ENCODE results near the gene CEBPG. TPM values are rescaled to one million over a fixed set of nuclear protein-coding genes. Genes with fewer than 3 reads are reported as not detected.

The CEBPG gene
- total and polyA plus RNA-seq, 2 donors: 16.8 to 21.0 TPM

GRCh38 chr19:33334271-33334670, 39.2 kb upstream of the CEBPG start:
- no peaks in the 10 kb centered on the region for H3K9me3 ChIP-seq (ENCODE audit: control insufficient read depth in 2 of 2, insufficient read depth in 1 of 2, low read length in 1 of 2)
- no peak overlapping the region for H3K4me3 ChIP-seq (ENCODE audit: low read length in 2 of 2)
- 97% methylated on average over 3 of the region's 3 CpGs for WGBS
- no peak overlapping the region for H3K27ac ChIP-seq (ENCODE audit: low read depth in 1 of 2, low read length in 1 of 2)
- DNase-seq (ENCODE audit: low read depth in 6 of 9, low spot score in 9 of 9): no peak
- no peaks in the 10 kb centered on the region for H3K36me3 ChIP-seq (ENCODE audit: control insufficient read depth in 2 of 2, insufficient read depth in 2 of 2, low read length in 1 of 2)
- H3K4me1 ChIP-seq (ENCODE audit: control insufficient read depth in 2 of 2, insufficient read depth in 2 of 2, low read length in 2 of 2): no peaks in the 10 kb centered on the region
- no peaks in the 10 kb centered on the region for H3K27me3 ChIP-seq (ENCODE audit: control insufficient read depth in 2 of 2, insufficient read depth in 1 of 2, low read length in 1 of 2)

GRCh38 chr19:33335446-33335845, 38.1 kb upstream of the CEBPG start:
- H3K9me3 ChIP-seq (ENCODE audit: control insufficient read depth in 2 of 2, insufficient read depth in 1 of 2, low read length in 1 of 2): no peaks in the 10 kb centered on the region
- no peak for DNase-seq (ENCODE audit: low read depth in 6 of 9, low spot score in 9 of 9)
- no peaks in the 10 kb centered on the region for H3K4me1 ChIP-seq (ENCODE audit: control insufficient read depth in 2 of 2, insufficient read depth in 2 of 2, low read length in 2 of 2)
- H3K27ac ChIP-seq (ENCODE audit: low read depth in 1 of 2, low read length in 1 of 2): no peak overlapping the region
- no peaks in the 10 kb centered on the region for H3K27me3 ChIP-seq (ENCODE audit: control insufficient read depth in 2 of 2, insufficient read depth in 1 of 2, low read length in 1 of 2)
- H3K36me3 ChIP-seq (ENCODE audit: control insufficient read depth in 2 of 2, insufficient read depth in 2 of 2, low read length in 1 of 2): no peaks in the 10 kb centered on the region
- H3K4me3 ChIP-seq (ENCODE audit: low read length in 2 of 2): no peak overlapping the region
- WGBS: 95% methylated on average over 5 of the region's 5 CpGs

- DNase-seq (ENCODE audit: low read depth in 6 of 9, low spot score in 9 of 9): no peak
- Histone ChIP-seq H3K4me1 (ENCODE audit: control insufficient read depth in 2 of 2, insufficient read depth in 2 of 2, low read length in 2 of 2) (no peaks in the 10 kb centered on the region), H3K27ac (ENCODE audit: low read depth in 1 of 2, low read length in 1 of 2) (no peak overlapping the region), H3K4me3 (ENCODE audit: low read length in 2 of 2) (no peak overlapping the region), H3K27me3 (ENCODE audit: control insufficient read depth in 2 of 2, insufficient read depth in 1 of 2, low read length in 1 of 2) (no peaks in the 10 kb centered on the region), H3K9me3 (ENCODE audit: control insufficient read depth in 2 of 2, insufficient read depth in 1 of 2, low read length in 1 of 2) (no peaks in the 10 kb centered on the region), H3K36me3 (ENCODE audit: control insufficient read depth in 2 of 2, insufficient read depth in 2 of 2, low read length in 1 of 2) (no peaks in the 10 kb centered on the region)
- 73% methylated on average over 8 of the region's 8 CpGs for WGBS
Observed at GRCh38 chr19:33339016-33339984, 34.2 kb upstream of the CEBPG start.

- Histone ChIP-seq H3K4me3 (ENCODE audit: low read length in 2 of 2) (no peak overlapping the region), H3K9me3 (ENCODE audit: control insufficient read depth in 2 of 2, insufficient read depth in 1 of 2, low read length in 1 of 2) (no peaks in the 10 kb centered on the region), H3K27me3 (ENCODE audit: control insufficient read depth in 2 of 2, insufficient read depth in 1 of 2, low read length in 1 of 2) (no peaks in the 10 kb centered on the region), H3K36me3 (ENCODE audit: control insufficient read depth in 2 of 2, insufficient read depth in 2 of 2, low read length in 1 of 2) (no peaks in the 10 kb centered on the region), H3K4me1 (ENCODE audit: control insufficient read depth in 2 of 2, insufficient read depth in 2 of 2, low read length in 2 of 2) (no peaks in the 10 kb centered on the region), H3K27ac (ENCODE audit: low read depth in 1 of 2, low read length in 1 of 2) (no peak overlapping the region)
- DNase-seq (ENCODE audit: low read depth in 6 of 9, low spot score in 9 of 9): no peak
- 28% methylated on average over 2 of the region's 2 CpGs for WGBS
Observed at GRCh38 chr19:33340991-33341390, 32.5 kb upstream of the CEBPG start.

- DNase-seq (ENCODE audit: low read depth in 6 of 9, low spot score in 9 of 9): no peak
- Histone ChIP-seq H3K27me3 (ENCODE audit: control insufficient read depth in 2 of 2, insufficient read depth in 1 of 2, low read length in 1 of 2) (peaks cover 0 to 4% of the 10 kb centered on the region in 2 donors), H3K27ac (ENCODE audit: low read depth in 1 of 2, low read length in 1 of 2) (no peak overlapping the region), H3K36me3 (ENCODE audit: control insufficient read depth in 2 of 2, insufficient read depth in 2 of 2, low read length in 1 of 2) (no peaks in the 10 kb centered on the region), H3K9me3 (ENCODE audit: control insufficient read depth in 2 of 2, insufficient read depth in 1 of 2, low read length in 1 of 2) (no peaks in the 10 kb centered on the region), H3K4me3 (ENCODE audit: low read length in 2 of 2) (no peak overlapping the region), H3K4me1 (ENCODE audit: control insufficient read depth in 2 of 2, insufficient read depth in 2 of 2, low read length in 2 of 2) (no peaks in the 10 kb centered on the region)
- 98% methylated on average over 2 of the region's 2 CpGs for WGBS
Observed at GRCh38 chr19:33343301-33343700, 30.2 kb upstream of the CEBPG start.

- Histone ChIP-seq H3K9me3 (ENCODE audit: control insufficient read depth in 2 of 2, insufficient read depth in 1 of 2, low read length in 1 of 2) (no peaks in the 10 kb centered on the region), H3K27me3 (ENCODE audit: control insufficient read depth in 2 of 2, insufficient read depth in 1 of 2, low read length in 1 of 2) (peaks cover 0 to 4% of the 10 kb centered on the region in 2 donors), H3K36me3 (ENCODE audit: control insufficient read depth in 2 of 2, insufficient read depth in 2 of 2, low read length in 1 of 2) (no peaks in the 10 kb centered on the region), H3K4me1 (ENCODE audit: control insufficient read depth in 2 of 2, insufficient read depth in 2 of 2, low read length in 2 of 2) (no peaks in the 10 kb centered on the region), H3K4me3 (ENCODE audit: low read length in 2 of 2) (no peak overlapping the region), H3K27ac (ENCODE audit: low read depth in 1 of 2, low read length in 1 of 2) (no peak overlapping the region)
- WGBS: 53% methylated on average over 12 of the region's 12 CpGs
- no peak for DNase-seq (ENCODE audit: low read depth in 6 of 9, low spot score in 9 of 9)
Observed at GRCh38 chr19:33343859-33344572, 29.5 kb upstream of the CEBPG start.

- DNase-seq (ENCODE audit: low read depth in 6 of 9, low spot score in 9 of 9): no peak
- H3K4me3 ChIP-seq (ENCODE audit: low read length in 2 of 2): no peak overlapping the region
- no peaks in the 10 kb centered on the region for H3K4me1 ChIP-seq (ENCODE audit: control insufficient read depth in 2 of 2, insufficient read depth in 2 of 2, low read length in 2 of 2)
- 74% methylated on average over 4 of the region's 4 CpGs for WGBS
- no peaks in the 10 kb centered on the region for H3K36me3 ChIP-seq (ENCODE audit: control insufficient read depth in 2 of 2, insufficient read depth in 2 of 2, low read length in 1 of 2)
- peaks cover 0 to 4% of the 10 kb centered on the region in 2 donors for H3K27me3 ChIP-seq (ENCODE audit: control insufficient read depth in 2 of 2, insufficient read depth in 1 of 2, low read length in 1 of 2)
- H3K9me3 ChIP-seq (ENCODE audit: control insufficient read depth in 2 of 2, insufficient read depth in 1 of 2, low read length in 1 of 2): no peaks in the 10 kb centered on the region
- H3K27ac ChIP-seq (ENCODE audit: low read depth in 1 of 2, low read length in 1 of 2): no peak overlapping the region
Observed at GRCh38 chr19:33344573-33344925, 29.0 kb upstream of the CEBPG start.

- peaks cover 0 to 4% of the 10 kb centered on the region in 2 donors for H3K27me3 ChIP-seq (ENCODE audit: control insufficient read depth in 2 of 2, insufficient read depth in 1 of 2, low read length in 1 of 2)
- H3K4me3 ChIP-seq (ENCODE audit: low read length in 2 of 2): no peak overlapping the region
- H3K9me3 ChIP-seq (ENCODE audit: control insufficient read depth in 2 of 2, insufficient read depth in 1 of 2, low read length in 1 of 2): no peaks in the 10 kb centered on the region
- H3K4me1 ChIP-seq (ENCODE audit: control insufficient read depth in 2 of 2, insufficient read depth in 2 of 2, low read length in 2 of 2): no peaks in the 10 kb centered on the region
- DNase-seq (ENCODE audit: low read depth in 6 of 9, low spot score in 9 of 9): no peak
- 96% methylated on average over 6 of the region's 6 CpGs for WGBS
- H3K27ac ChIP-seq (ENCODE audit: low read depth in 1 of 2, low read length in 1 of 2): no peak overlapping the region
- H3K36me3 ChIP-seq (ENCODE audit: control insufficient read depth in 2 of 2, insufficient read depth in 2 of 2, low read length in 1 of 2): no peaks in the 10 kb centered on the region
Observed at GRCh38 chr19:33345163-33345562, 28.3 kb upstream of the CEBPG start.

GRCh38 chr19:33346665-33347064, 26.8 kb upstream of the CEBPG start:
- no peak overlapping the region for H3K4me3 ChIP-seq (ENCODE audit: low read length in 2 of 2)
- H3K4me1 ChIP-seq (ENCODE audit: control insufficient read depth in 2 of 2, insufficient read depth in 2 of 2, low read length in 2 of 2): no peaks in the 10 kb centered on the region
- no peak for DNase-seq (ENCODE audit: low read depth in 6 of 9, low spot score in 9 of 9)
- H3K36me3 ChIP-seq (ENCODE audit: control insufficient read depth in 2 of 2, insufficient read depth in 2 of 2, low read length in 1 of 2): no peaks in the 10 kb centered on the region
- H3K9me3 ChIP-seq (ENCODE audit: control insufficient read depth in 2 of 2, insufficient read depth in 1 of 2, low read length in 1 of 2): no peaks in the 10 kb centered on the region
- H3K27me3 ChIP-seq (ENCODE audit: control insufficient read depth in 2 of 2, insufficient read depth in 1 of 2, low read length in 1 of 2): peaks cover 0 to 4% of the 10 kb centered on the region in 2 donors
- H3K27ac ChIP-seq (ENCODE audit: low read depth in 1 of 2, low read length in 1 of 2): no peak overlapping the region

Measured in thymus (tissue), 11 donors.